ENCODE results near the gene AQP12A. TPM values are rescaled to one million over a fixed set of nuclear protein-coding genes. Genes with fewer than 3 reads are reported as not detected.

The AQP12A gene
- total RNA-seq, 1 donor = not detected

DNA sequence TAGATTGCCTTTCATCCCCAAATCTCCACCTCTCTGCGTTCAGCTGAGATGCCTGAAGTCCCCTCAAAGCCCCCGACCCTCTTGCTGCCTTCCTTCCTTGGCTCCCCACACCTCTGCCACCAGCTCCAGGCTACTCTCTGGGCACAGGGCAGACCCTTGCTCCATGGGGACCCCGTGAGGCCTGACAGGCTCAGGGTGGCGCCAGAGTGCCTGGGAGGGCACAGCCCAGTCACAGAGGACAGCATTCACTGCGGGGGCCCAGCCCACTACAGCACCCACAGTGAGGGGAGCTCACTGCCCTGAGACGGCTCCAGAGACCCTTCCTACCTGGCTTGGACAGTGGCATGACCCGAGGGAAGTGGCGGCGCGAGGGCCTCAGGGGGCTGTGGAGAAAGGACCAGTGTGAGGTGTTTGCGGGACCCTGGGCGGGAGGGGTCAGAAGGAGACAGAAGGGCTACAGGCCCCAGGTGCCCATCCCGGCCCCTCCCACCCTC lies 51.0 kb downstream of the AQP12A start:
- Histone ChIP-seq H3K27me3 (ENCODE audit: insufficient read depth, low read length) (no peaks in the 10 kb centered on the region), H3K4me1 (ENCODE audit: insufficient read depth, low read length) (no peaks in the 10 kb centered on the region), H3K4me3 (ENCODE audit: low read length) (no peak overlapping the region), H3K9me3 (ENCODE audit: low read depth, low read length) (no peaks in the 10 kb centered on the region)

DNA sequence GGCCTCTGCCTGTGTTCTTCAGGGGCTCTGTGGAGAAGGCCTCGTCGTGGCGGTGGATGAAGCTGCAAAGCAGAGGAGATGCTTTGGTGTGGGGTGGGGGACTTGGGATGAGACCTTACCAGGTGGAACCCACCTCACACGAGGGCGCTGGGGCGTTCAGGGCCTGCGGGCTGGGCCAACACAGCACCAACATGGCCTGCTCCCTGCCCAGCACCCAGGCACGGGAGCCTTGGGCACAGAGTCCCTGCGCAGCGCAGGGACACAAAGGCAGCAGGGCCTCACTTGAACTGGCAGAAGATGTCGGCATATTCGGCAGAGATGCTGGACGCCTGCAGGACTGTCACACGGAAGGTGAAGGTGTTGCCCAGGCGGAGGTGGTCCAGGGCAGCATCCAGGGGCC lies 53.8 kb downstream of the AQP12A start:
- H3K4me1 ChIP-seq (ENCODE audit: insufficient read depth, low read length) = no peaks in the 10 kb centered on the region
- H3K4me3 ChIP-seq (ENCODE audit: low read length) = no peak overlapping the region
- no peaks in the 10 kb centered on the region for H3K9me3 ChIP-seq (ENCODE audit: low read depth, low read length)
- no peaks in the 10 kb centered on the region for H3K27me3 ChIP-seq (ENCODE audit: insufficient read depth, low read length)

DNA sequence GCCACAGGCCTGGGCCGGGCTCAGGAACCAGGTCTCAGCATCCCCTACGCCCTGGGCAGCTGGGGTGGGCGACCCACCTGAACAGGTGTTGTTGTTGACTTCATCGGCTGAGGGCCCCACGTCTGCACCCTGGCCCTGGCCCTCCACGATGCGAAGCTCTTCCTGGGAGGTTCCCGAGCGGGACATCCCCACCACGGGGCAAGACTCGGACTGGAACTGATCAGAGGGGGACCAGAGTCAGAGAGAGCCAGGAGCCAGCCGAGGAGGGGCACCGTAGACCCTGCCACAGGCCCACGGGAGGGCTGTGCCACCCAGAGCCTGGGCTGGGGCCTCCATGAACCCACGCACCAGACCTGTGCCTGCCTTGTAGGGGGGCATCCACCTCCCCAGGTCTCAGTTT lies 54.3 kb downstream of the AQP12A start:
- no peak overlapping the region for H3K4me3 ChIP-seq (ENCODE audit: low read length)
- no peaks in the 10 kb centered on the region for H3K4me1 ChIP-seq (ENCODE audit: insufficient read depth, low read length)
- no peaks in the 10 kb centered on the region for H3K9me3 ChIP-seq (ENCODE audit: low read depth, low read length)
- no peaks in the 10 kb centered on the region for H3K27me3 ChIP-seq (ENCODE audit: insufficient read depth, low read length)

DNA sequence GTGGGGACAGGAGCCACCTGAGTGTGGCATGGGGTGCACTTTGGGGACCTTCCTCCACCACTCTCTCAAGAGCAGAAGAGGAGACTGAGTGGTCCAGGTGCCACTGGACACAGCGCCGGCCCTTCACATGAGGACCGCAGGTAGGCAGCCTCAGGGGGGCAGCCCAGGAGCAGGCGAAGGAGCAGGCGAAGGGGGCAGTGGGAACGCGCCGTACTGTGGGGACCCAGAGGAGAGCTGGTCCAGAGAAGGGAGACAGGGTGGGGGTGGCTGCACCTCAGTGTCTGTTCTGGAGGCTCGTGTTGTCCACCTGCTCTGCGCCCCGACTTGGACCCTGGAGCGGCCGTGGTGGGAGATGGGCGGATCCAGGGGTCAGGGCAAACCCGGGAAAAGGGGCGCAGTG lies 55.0 kb downstream of the AQP12A start:
- Histone ChIP-seq H3K9me3 (ENCODE audit: low read depth, low read length) (no peaks in the 10 kb centered on the region), H3K4me1 (ENCODE audit: insufficient read depth, low read length) (no peaks in the 10 kb centered on the region), H3K27me3 (ENCODE audit: insufficient read depth, low read length) (no peaks in the 10 kb centered on the region)

DNA sequence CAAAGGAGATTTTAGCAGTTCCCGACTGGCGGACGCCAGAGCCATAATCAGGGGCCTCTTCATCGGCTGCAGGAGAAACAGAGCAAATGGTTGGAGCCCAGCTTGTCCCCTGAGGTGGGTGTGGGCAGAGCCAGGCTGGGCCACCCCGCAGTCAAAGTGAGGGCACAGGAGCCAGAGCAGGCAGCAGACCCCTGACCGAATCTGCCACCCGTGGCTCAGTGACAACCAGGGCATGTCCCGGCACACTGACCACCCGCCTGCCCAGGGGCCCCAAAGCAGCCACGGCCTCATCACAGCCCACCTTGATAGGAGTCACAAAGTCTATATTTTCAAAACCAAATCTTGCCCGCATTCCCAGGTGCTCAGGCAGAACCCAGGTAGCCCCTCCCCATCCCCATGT lies 55.6 kb downstream of the AQP12A start:
- Histone ChIP-seq H3K9me3 (ENCODE audit: low read depth, low read length) (no peaks in the 10 kb centered on the region), H3K4me3 (ENCODE audit: low read length) (no peak overlapping the region), H3K4me1 (ENCODE audit: insufficient read depth, low read length) (no peaks in the 10 kb centered on the region), H3K27me3 (ENCODE audit: insufficient read depth, low read length) (no peaks in the 10 kb centered on the region)

More for the DNA sequence above, 55.0 kb downstream of the AQP12A start:
- H3K4me3 ChIP-seq (ENCODE audit: low read length) = no peak overlapping the region

Other genes with a start within 250 kb of the AQP12A start
- gene ANKMY1, start 133.9 kb upstream of the AQP12A start, total RNA-seq = 24.1 TPM
- 12.1 TPM for gene DUSP28, start 131.5 kb upstream of the AQP12A start, total RNA-seq
- gene RNPEPL1, start 123.4 kb upstream of the AQP12A start, total RNA-seq = 41.1 TPM
- 18.2 TPM for gene CAPN10, start 105.1 kb upstream of the AQP12A start, total RNA-seq
- gene GPR35, start 66.4 kb upstream of the AQP12A start, total RNA-seq = 40.8 TPM
- not detected for gene AQP12B, start 9.0 kb upstream of the AQP12A start, total RNA-seq
- not detected for gene KIF1A, start 128.4 kb downstream of the AQP12A start, total RNA-seq
- not detected for gene AGXT, start 177.0 kb downstream of the AQP12A start, total RNA-seq
- not detected for gene MAB21L4, start 204.3 kb downstream of the AQP12A start, total RNA-seq
- not detected for gene CROCC2, start 214.5 kb downstream of the AQP12A start, total RNA-seq